Colon (tissue), 2 donors: ENCODE measurements around the gene HSBP1.

Experiments
- FAIRE-seq: peaks from 2 replicates; lab custom pipeline; 2012; peaks lifted over from hg19 to GRCh38; lab: Jason Lieb, UNC
- donor health status: control.
- donor health status: control.

Gene HSBP1

GRCh38 chr16:83803811-83804210 lies 4.0 kb upstream of the HSBP1 start:
- no peak for FAIRE-seq

- FAIRE-seq = no peak
Observed at GRCh38 chr16:83804366-83804765, 3.4 kb upstream of the HSBP1 start.

GRCh38 chr16:83806036-83806435 lies 1.7 kb upstream of the HSBP1 start:
- no peak for FAIRE-seq

GRCh38 chr16:83806731-83807130 lies 1.0 kb upstream of the HSBP1 start:
- FAIRE-seq = no peak

- no peak for FAIRE-seq
Observed at GRCh38 chr16:83807327-83807709, 460 bp upstream of the HSBP1 start.

- no peak for FAIRE-seq
Observed at GRCh38 chr16:83808573-83809014, 816 bp downstream of the HSBP1 start.

- FAIRE-seq = no peak
Observed at GRCh38 chr16:83809092-83809491, 1.3 kb downstream of the HSBP1 start.

GRCh38 chr16:83810901-83811300 lies 3.1 kb downstream of the HSBP1 start:
- no peak for FAIRE-seq

GRCh38 chr16:83813823-83814658 lies 6.3 kb downstream of the HSBP1 start:
- FAIRE-seq = no peak

- FAIRE-seq = no peak
Observed at GRCh38 chr16:83814659-83814985, 6.8 kb downstream of the HSBP1 start.

GRCh38 chr16:83817022-83817421 lies 9.2 kb downstream of the HSBP1 start:
- FAIRE-seq = no peak

GRCh38 chr16:83818276-83818675 lies 10.5 kb downstream of the HSBP1 start:
- no peak for FAIRE-seq

- FAIRE-seq = no peak
Observed at GRCh38 chr16:83819361-83819760, 11.6 kb downstream of the HSBP1 start.

- no peak for FAIRE-seq
Observed at GRCh38 chr16:83826146-83826913, 18.6 kb downstream of the HSBP1 start.

GRCh38 chr16:83830091-83830768 lies 22.5 kb downstream of the HSBP1 start:
- FAIRE-seq = no peak

- FAIRE-seq = no peak
Observed at GRCh38 chr16:83830769-83831455, 23.1 kb downstream of the HSBP1 start.

GRCh38 chr16:83831456-83831987 lies 23.7 kb downstream of the HSBP1 start:
- no peak for FAIRE-seq

GRCh38 chr16:83833921-83834320 lies 26.1 kb downstream of the HSBP1 start:
- no peak for FAIRE-seq

- FAIRE-seq = no peak
Observed at GRCh38 chr16:83835586-83836566, 28.1 kb downstream of the HSBP1 start.

GRCh38 chr16:83837566-83837965 lies 29.8 kb downstream of the HSBP1 start:
- no peak for FAIRE-seq

- FAIRE-seq = no peak
Observed at GRCh38 chr16:83838151-83838550, 30.4 kb downstream of the HSBP1 start.
